Activated CD4-positive, alpha-beta T cell treated with anti-CD3 and anti-CD28 coated beads for 36 hours (primary cell): Measurements from ENCODE around the gene AP2B1. TPM values are rescaled to one million over a fixed set of nuclear protein-coding genes. Genes with fewer than 3 reads are reported as not detected.
A peak's percentile ranks its signal among the peaks of the same experiment; 100 is the strongest.

Source experiments
- ATAC-seq: fragments of 200-7000 bp; cut with Tn5 transposase; one replicate; pipeline ENCODE4 v1.10.0; 2021; ENCODE audit warnings: mild to moderate bottlenecking, moderate library complexity
- CTCF ChIA-PET: fragments of 350-600 bp; sonication (Branson Sonifier 250); formaldehyde crosslinking; loops from one replicate; lab custom pipeline; 2021; ENCODE audit warnings: antibody characterized with exemption; lab: Charles Lee
- POLR2A ChIA-PET: fragments of 350-600 bp; sonication (Branson Sonifier 250); formaldehyde crosslinking; loops from one replicate; lab custom pipeline; 2021; ENCODE audit warnings: antibody characterized with exemption, inconsistent platforms; lab: Charles Lee
- DNase-seq: peaks from one replicate; pipeline ENCODE4 v3.0.0-alpha.2; 2020
- H3K27ac Mint-ChIP-seq: one replicate; pipeline ENCODE4 v1.8.0; 2021; ENCODE audit warnings: mixed read lengths
- H3K27me3 Mint-ChIP-seq: one replicate; pipeline ENCODE4 v1.8.0; 2021; ENCODE audit warnings: mixed read lengths
- H3K36me3 Mint-ChIP-seq: one replicate; pipeline ENCODE4 v1.8.0; 2021; ENCODE audit warnings: low read depth, mixed read lengths
- H3K4me1 Mint-ChIP-seq: one replicate; pipeline ENCODE4 v1.8.0; 2021; ENCODE audit warnings: mixed read lengths
- H3K4me3 Mint-ChIP-seq: one replicate; pipeline ENCODE4 v1.8.0; 2021; ENCODE audit warnings: mild to moderate bottlenecking, moderate library complexity, mixed read lengths
- H3K9me3 Mint-ChIP-seq: one replicate; pipeline ENCODE4 v1.8.0; 2021; ENCODE audit warnings: low read depth, mixed read lengths
- intact Hi-C, 2 experiments: fragments of 100-400 bp; cut with DNase I in 1 of 2; cut with micrococcal nuclease in 1 of 2; formaldehyde crosslinking; loops; one replicate each; pipeline versions ENCODE4 v1.14.2 to v1.15.1; 2022 to 2024; cut with DNase I, micrococcal nuclease
- total RNA-seq, 2 experiments: library from RNA; stranded (reverse); gene quantifications; one replicate each; pipeline ENCODE4 v1.2.3, GENCODE V29; 2021

The AP2B1 gene
- total RNA-seq, 2 experiments from 2014 or later, result 166 to 184 TPM

DNA sequence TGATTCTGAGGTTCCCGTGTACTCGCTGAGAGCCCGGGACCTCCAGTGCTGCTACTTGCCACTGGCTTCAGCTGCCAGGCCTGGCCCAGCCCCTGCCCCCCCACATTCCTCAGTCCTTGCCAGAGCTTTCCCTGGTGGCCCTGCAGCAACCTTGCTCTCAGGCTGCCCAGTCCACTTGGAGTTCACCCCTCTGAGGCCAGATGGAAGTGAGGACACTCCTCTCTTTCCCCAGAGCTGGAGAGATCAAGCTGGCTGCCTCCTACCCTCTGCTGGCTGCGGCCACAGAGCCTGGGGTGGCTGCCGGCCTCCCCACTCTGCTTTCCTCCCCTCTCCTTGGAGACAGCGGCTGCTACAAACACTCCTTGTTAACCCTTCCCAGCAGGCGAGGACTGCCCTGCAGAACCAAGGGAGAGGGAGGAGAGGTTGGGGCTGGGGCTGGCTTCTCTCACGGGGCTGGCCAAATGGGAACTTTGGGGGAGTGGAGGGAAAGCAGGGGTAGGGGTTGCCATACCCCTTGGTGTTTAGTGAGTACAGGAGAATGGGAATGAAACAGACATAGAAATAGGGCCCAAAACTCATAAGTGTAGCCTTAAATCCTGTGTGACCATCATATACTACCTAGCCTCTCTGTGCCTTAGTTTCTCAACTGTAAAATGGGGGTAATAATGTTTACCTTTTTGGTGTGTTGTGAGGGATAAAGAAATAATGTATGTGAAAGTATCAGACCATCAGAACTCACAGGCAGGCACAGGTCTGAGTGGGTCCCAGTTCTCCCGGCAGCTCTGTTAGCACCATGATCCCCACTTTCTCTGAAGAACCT, 166.0 kb downstream of the AP2B1 start, which contains the start of gene GAS2L2:
Gene GAS2L2, minus strand, starts transcription at position 295 of the 820 bp plus-strand sequence. CDS start 389 bp downstream, outside the sequence.
- intact Hi-C loops, result no loop called here
- no peak within 1 kb of the TSS for H3K4me3 Mint-ChIP-seq
- no peaks in the 10 kb centered on the region for H3K9me3 Mint-ChIP-seq
- no peak for DNase-seq
- CTCF ChIA-PET, result interaction anchor here (1.2 kb wide), 1 partner anchor 67 kb away, joined by 4 read pairs; no protein-coding TSS in a partner anchor
- H3K4me1 Mint-ChIP-seq, result peaks cover 21% of the 10 kb centered on the region
- no peak for ATAC-seq
- H3K36me3 Mint-ChIP-seq, result no peaks in the 10 kb centered on the region
- H3K27ac Mint-ChIP-seq, result no peak within 1 kb of the TSS
- POLR2A ChIA-PET, result no interaction called here
- H3K27me3 Mint-ChIP-seq, result peaks cover 25% of the 10 kb centered on the region

DNA sequence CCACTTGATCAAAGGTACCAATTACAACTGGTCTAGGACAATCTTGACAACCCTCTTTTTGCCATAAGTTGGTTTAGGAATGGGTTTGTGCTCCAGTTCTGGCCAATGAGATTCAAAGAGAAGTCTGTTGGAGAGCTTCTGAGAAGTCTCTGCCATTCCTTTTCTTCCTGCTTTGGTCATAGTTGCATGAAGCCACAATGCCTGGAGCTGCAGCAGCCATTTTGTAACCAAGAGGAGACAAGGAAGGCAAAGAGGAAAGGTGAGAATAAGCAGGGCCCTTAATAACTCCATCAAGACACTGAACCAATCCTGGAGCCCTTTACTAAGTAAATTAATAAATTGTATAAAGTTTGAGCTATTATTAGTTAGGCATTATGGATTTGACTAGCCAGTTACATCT, 170.1 kb downstream of the AP2B1 start:
- H3K36me3 Mint-ChIP-seq, result no peaks in the 10 kb centered on the region
- H3K27me3 Mint-ChIP-seq, result no peaks in the 10 kb centered on the region
- DNase-seq, result no peak
- ChIA-PET CTCF (interaction anchor here (0.9 to 1.7 kb wide), 5 partner anchors 10 to 143 kb away, joined by 3 to 6 read pairs (median 4); partner anchors contain the start of gene TAF15), POLR2A (no interaction called here)
- intact Hi-C loops, result no loop called here
- no peak overlapping the region for H3K27ac Mint-ChIP-seq
- H3K4me1 Mint-ChIP-seq, result no peaks in the 10 kb centered on the region
- H3K9me3 Mint-ChIP-seq, result no peaks in the 10 kb centered on the region
- no peak overlapping the region for H3K4me3 Mint-ChIP-seq
- ATAC-seq, result no peak

DNA sequence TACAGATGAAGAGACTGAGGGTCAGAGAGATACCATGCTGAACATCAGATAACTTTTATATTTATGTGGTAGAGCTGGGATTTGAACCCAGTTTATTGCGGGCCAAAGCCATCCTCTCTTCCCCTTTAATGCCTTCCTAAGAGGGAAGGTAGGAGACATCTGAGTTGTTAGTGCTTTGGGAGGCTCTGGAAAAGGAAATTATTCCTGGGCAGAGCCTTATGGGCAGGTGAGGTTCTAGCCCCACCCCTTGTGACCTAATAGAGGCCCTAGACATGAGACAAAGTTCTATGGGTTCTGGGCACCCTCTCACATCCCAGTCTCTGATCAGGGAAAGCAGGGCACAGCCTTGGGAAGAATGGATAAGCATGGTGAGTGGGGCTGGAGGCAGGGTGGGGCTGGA, 173.5 kb downstream of the AP2B1 start, which contains the start of gene C17orf50:
Gene C17orf50, plus strand, starts transcription at position 301 of the 400 bp plus-strand sequence. Its CDS starts 55 bp downstream, at position 356.
- Mint-ChIP-seq H3K27ac (no peak within 1 kb of the TSS), H3K4me3 (no peak within 1 kb of the TSS), H3K4me1 (peaks cover 9% of the 10 kb centered on the region), H3K27me3 (no peaks in the 10 kb centered on the region), H3K36me3 (no peaks in the 10 kb centered on the region), H3K9me3 (no peaks in the 10 kb centered on the region)
- POLR2A ChIA-PET, result interaction anchor here (0.7 kb wide), 1 partner anchor 119 kb away, joined by 3 read pairs; no protein-coding TSS in a partner anchor
- CTCF ChIA-PET, result interaction anchor here (0.6 to 5.8 kb wide), 5 partner anchors 13 to 162 kb away, joined by 3 to 123 read pairs (median 3); partner anchors contain the start of gene TAF15
- intact Hi-C loops, result no loop called here
- DNase-seq, result no peak
- no peak for ATAC-seq

DNA sequence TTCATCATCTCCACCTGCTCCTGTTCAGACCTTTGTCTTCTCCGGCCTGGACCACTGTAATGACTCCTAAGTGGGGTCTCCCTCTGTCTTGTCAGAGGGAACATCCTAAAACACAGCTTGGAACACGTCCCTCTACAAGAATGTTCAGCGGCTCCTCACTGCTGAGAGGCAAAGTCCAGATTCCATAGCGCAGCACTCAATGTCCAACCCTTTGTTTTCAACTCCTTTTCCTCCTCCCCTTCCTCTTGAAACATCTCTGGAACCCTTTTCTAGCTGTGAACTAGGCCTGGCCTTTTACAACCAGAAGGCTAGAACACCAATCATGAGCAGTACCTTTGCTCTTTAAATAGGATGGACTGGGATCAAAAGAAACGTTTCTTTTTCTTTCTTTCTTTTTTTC, 174.5 kb downstream of the AP2B1 start:
- H3K4me3 Mint-ChIP-seq, result no peak overlapping the region
- intact Hi-C loops, result no loop called here
- DNase-seq (no peak), ATAC-seq (no peak)
- H3K9me3 Mint-ChIP-seq, result no peaks in the 10 kb centered on the region
- H3K36me3 Mint-ChIP-seq, result no peaks in the 10 kb centered on the region
- peaks cover 9% of the 10 kb centered on the region for H3K4me1 Mint-ChIP-seq
- H3K27me3 Mint-ChIP-seq, result no peaks in the 10 kb centered on the region
- no peak overlapping the region for H3K27ac Mint-ChIP-seq
- ChIA-PET CTCF (interaction anchor here (0.6 to 5.8 kb wide), 4 partner anchors 22 to 148 kb away, joined by 3 to 123 read pairs (median 5); partner anchors contain the start of gene TAF15), POLR2A (no interaction called here)

DNA sequence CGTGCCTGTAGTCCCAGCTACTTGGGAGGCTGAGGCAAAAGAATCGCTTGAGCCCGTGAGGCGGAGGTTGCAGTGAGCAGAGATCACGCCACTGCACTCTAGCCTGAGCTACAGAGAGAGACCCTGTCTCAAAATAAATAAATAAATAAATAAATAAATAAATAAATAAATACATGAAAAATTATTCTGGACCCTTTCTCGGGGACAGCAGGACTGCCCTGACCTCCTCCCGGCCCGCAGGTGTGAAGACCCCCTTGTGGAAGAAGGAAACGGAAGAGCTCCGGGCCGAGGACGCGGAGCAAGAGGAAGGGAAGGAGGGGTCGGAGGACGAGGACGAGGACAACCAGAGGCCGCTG, 176.6 kb downstream of the AP2B1 start:
- ATAC-seq (no peak), DNase-seq (no peak)
- Mint-ChIP-seq H3K4me3 (peak overlapping the region; percentile 47), H3K27me3 (no peaks in the 10 kb centered on the region), H3K9me3 (no peaks in the 10 kb centered on the region), H3K27ac (no peak overlapping the region), H3K36me3 (no peaks in the 10 kb centered on the region), H3K4me1 (peaks cover 9% of the 10 kb centered on the region)
- POLR2A ChIA-PET, result interaction anchor here (0.8 to 3.1 kb wide), 4 partner anchors 31 to 84 kb away, joined by 3 to 37 read pairs (median 4); partner anchors contain the start of genes MMP28 and TAF15
- CTCF ChIA-PET, result interaction anchor here (0.5 to 5.8 kb wide), 50 partner anchors 10 to 741 kb away, joined by 3 to 123 read pairs (median 4); partner anchors contain the start of genes MMP28, PEX12, RASL10B and SLFN11
- intact Hi-C loops, result loop anchor here (1.0 kb wide), 3 partner anchors 41 to 167 kb away; partner anchors contain the start of genes TAF15 (in 2 of the 2) and RDM1 (in 1 of the 2)

DNA sequence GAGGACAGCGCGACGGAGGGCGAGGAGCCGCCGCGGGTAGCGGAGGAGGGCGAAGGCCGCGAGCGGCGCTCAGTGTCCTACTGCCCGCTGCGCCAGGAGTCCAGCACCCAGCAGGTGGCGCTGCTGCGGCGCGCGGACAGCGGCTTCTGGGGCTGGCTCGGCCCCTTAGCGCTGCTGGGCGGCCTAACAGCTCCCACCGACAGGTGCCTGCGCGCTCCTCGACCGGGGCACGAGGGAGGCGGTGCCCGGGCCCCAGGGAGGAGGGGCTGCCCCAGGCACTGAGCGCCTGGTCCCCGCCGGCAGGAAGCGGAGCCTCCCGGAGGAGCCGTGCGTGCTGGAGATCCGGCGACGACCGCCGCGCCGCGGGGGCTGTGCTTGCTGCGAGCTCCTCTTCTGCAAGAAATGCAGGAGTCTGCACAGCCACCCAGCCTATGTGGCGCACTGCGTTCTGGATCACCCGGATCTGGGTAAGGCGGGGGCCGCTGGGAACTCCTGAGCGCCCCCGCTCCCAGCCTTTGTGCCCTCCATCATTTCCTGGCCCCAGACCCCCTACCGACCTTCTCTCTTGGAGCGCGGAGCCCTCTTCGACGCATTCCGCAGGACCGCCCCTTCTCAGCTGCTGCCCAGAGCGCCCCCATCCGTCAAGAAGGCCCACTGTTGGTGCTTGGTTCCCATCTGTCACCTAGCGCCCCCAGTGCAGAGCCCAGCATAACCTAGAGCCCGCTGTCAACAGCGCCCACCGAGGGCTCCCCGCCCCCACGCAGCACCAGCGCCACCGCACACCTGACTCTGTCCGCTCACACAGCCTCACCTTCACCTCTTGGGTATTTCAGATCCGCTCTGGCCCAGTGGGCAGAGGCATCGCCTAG, 177.2 kb downstream of the AP2B1 start:
- Mint-ChIP-seq H3K27me3 (no peaks in the 10 kb centered on the region), H3K4me3 (peak overlapping the region; percentile 80), H3K36me3 (no peaks in the 10 kb centered on the region), H3K4me1 (peaks cover 9% of the 10 kb centered on the region), H3K27ac (peak overlapping the region; percentile 70), H3K9me3 (no peaks in the 10 kb centered on the region)
- POLR2A ChIA-PET, result interaction anchor here (0.8 to 3.1 kb wide), 3 partner anchors 31 to 83 kb away, joined by 3 to 37 read pairs (median 3); partner anchors contain the start of genes MMP28 and TAF15
- DNase-seq (peak; percentile 93), ATAC-seq (peak; percentile 95)
- intact Hi-C loops, result loop anchor here (1.0 kb wide), 3 partner anchors 40 to 166 kb away; partner anchors contain the start of genes TAF15 (in 2 of the 2) and RDM1 (in 1 of the 2)
- CTCF ChIA-PET, result interaction anchor here (0.6 to 5.8 kb wide), 53 partner anchors 9 to 741 kb away, joined by 3 to 123 read pairs (median 4); partner anchors contain the start of genes MMP28, PEX12, RASL10B and SLFN11

DNA sequence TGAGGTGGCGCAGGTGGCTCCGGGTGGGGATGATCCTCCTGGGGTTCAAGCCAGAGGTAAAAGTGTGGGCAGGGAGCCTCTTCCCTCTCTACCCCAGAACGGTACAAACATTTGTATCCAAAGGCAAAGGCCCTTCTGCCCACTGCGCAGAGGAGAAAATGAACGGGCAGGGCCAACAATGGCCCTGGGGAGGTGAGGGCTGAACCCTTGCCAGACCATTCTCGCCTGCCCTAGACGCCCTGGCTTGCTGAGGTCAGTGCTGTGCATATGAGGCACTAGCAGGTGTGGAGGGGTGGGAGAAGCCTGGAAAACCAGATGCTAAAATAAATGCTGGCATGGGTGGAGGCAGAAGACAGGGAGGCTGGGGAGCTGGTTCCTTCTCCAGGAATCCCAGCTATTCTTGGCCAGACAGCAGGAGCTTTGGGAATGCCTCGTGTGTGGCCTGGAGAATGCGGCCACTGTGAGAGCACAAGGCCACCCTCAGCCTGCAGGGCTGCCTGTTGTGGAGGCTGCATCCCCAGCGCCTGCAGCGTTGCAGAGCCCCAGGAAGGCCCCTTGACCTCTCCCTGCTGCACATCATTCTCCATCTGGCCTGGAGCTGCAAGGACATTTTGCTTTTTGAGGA, 178.1 kb downstream of the AP2B1 start:
- no peaks in the 10 kb centered on the region for H3K27me3 Mint-ChIP-seq
- H3K4me1 Mint-ChIP-seq, result peaks cover 9% of the 10 kb centered on the region
- no peak for DNase-seq
- no peak for ATAC-seq
- intact Hi-C loops, result no loop called here
- ChIA-PET CTCF (interaction anchor here (1.0 to 5.8 kb wide), 10 partner anchors 17 to 100 kb away, joined by 3 to 123 read pairs (median 6); partner anchors contain the start of genes MMP28, RASL10B and TAF15), POLR2A (interaction anchor here (3.1 kb wide), 1 partner anchor 44 kb away, joined by 37 read pairs; the partner anchor contains the start of gene TAF15)
- peak overlapping the region; percentile 80 for H3K4me3 Mint-ChIP-seq
- no peaks in the 10 kb centered on the region for H3K36me3 Mint-ChIP-seq
- no peaks in the 10 kb centered on the region for H3K9me3 Mint-ChIP-seq
- no peak overlapping the region for H3K27ac Mint-ChIP-seq

DNA sequence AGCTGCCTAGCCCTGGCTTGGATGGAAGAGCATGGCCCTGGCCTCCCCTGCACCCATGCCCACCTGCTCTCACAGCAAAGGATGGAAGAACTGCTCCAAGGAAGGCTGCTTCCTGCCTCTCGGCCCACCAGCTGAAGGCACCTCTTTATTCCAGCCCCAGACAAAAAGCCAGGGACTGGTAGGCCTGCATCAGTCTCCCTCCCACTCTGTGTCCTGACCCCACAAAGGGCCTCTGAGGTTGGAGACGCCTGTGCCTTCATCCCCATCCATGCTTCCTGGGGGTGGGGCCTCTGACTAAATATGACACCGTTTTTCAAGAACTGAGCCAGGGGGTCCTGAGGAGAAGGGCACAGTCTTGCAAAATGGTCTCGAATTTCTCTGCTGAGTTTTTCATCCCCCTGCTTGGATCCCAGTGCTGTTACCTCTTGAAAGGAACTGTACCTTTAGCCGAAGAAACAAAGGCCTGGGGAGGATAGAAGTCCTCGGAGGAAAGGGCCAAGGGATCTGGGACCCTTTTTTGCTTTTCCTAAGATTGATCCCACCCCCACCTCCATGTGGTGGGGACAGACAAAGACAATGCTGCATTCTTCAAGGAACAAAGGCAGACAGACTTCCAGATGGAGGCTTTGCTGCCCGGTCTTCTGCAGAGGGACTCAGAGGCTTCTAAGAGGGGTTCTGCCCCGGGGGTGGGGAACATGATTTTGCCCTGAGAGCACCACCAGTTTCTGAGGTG, 178.8 kb downstream of the AP2B1 start:
- Mint-ChIP-seq H3K27ac (no peak overlapping the region), H3K36me3 (no peaks in the 10 kb centered on the region), H3K4me1 (peaks cover 9% of the 10 kb centered on the region), H3K9me3 (no peaks in the 10 kb centered on the region), H3K4me3 (no peak overlapping the region), H3K27me3 (no peaks in the 10 kb centered on the region)
- ATAC-seq (no peak), DNase-seq (no peak)
- CTCF ChIA-PET, result interaction anchor here (0.5 to 5.8 kb wide), 8 partner anchors 16 to 199 kb away, joined by 3 to 123 read pairs (median 10); partner anchors contain the start of genes MMP28 and TAF15
- intact Hi-C loops, result loop anchor here in 1 of 2 experiments (2.0 kb wide), 1 partner anchor 21 kb away; no protein-coding TSS in a partner anchor
- POLR2A ChIA-PET, result interaction anchor here (3.1 kb wide), 1 partner anchor 44 kb away, joined by 37 read pairs; the partner anchor contains the start of gene TAF15

DNA sequence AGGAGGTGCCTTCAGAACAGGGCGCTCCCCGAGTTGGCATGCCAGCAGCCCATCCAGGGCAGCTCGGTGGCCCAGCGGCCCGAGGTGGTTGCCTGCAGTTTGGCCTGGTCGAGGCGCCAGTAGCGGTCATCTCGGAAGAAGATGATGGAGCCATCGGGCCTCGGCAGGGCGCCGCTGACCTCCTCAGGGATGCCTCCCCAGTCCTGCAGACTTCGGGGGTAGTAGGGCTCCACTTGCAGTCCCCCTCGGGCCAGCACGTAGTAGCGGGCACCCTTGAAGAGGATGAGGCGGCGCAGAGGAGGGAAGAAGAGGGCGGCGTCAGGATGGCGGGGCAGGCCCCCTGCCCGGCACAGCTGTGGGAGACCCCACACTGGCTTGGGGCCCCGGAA, 179.4 kb downstream of the AP2B1 start:
- ATAC-seq (no peak), DNase-seq (no peak)
- Mint-ChIP-seq H3K4me3 (no peak overlapping the region), H3K36me3 (no peaks in the 10 kb centered on the region), H3K9me3 (no peaks in the 10 kb centered on the region), H3K27me3 (no peaks in the 10 kb centered on the region), H3K4me1 (peaks cover 9% of the 10 kb centered on the region), H3K27ac (no peak overlapping the region)
- CTCF ChIA-PET, result interaction anchor here (0.5 to 1.6 kb wide), 10 partner anchors 10 to 199 kb away, joined by 3 to 5 read pairs (median 4); partner anchors contain the start of genes MMP28 and TAF15
- POLR2A ChIA-PET, result no interaction called here
- intact Hi-C loops, result loop anchor here in 1 of 2 experiments (2.0 kb wide), 1 partner anchor 20 kb away; no protein-coding TSS in a partner anchor
